Medulla oblongata (tissue), 1 donor: ENCODE data around the gene CNTNAP3B.
"Not testable (repeated sequence)": the region's sequence is repeated elsewhere in the genome, so short reads cannot be mapped to it uniquely, and the experiment has no call there.

Experiments
- DNase-seq: peaks from one replicate; pipeline ENCODE4 v3.0.0-alpha.2; 2015; ENCODE audit errors: extremely low spot score

CNTNAP3B gene

GRCh38 chr9:42129073-42129729 lies at the start of gene CNTNAP3B:
Gene CNTNAP3B, minus strand, starts transcription at chr9:42129426. Its CDS starts 332 bp downstream, at chr9:42129094.
- not testable (repeated sequence) for DNase-seq

DNA sequence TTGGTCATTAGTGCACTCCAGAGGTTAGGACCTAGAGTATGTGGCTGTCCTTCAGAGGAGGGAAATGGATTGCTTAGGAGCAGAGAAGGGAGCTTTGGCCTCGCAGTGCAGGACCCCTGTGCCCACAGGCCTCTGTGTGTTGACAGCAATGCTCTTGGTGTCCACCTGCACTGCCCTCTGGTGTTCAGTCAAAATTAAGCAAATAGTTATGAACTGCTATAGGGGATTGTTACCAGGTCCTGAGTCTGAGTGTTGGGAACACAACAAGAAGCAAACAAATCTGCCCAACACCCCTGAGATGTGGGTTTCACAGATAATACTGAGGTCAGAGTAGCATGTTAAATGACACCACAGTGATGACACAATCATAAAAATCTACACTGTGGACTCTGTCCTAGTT lies 31.1 kb upstream of the CNTNAP3B start:
- DNase-seq: peak; percentile 15

DNA sequence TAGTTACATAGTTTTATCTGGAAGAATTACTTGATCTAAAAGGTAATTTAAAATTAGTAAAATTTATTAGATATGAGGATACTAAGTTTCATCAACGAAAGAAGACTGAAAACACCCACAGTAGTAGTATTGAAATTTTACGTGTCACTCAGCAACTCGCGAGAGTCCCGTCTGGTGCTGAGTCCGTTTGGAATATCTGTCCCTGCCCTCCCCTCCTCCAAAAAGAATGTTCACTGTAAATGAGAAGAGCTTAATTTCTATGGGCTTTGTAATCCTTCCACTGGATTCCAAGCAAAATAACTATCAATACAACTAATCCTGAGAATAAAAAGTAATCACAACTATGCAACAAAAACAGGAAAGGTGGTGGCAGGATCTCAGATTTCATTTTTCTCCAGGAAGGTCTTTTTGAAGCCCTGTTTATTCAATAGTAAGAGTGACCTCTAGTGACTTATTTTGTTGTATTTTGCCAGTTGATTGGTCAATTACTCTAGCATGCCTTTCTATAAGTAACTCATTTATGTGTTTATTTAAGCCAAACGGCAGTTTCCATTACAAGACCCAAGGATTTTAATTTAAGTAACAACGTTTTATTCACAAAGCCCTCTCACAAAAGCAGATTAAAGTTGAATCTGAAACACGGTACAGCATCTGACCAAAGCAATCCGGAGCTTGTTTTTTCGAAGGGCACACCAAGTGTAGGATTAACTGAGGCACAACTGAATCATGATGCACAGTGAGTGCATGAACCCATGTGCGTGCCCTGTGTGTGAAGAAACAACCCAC lies 2.0 kb downstream of the CNTNAP3B start:
- DNase-seq: peak; percentile 48

DNA sequence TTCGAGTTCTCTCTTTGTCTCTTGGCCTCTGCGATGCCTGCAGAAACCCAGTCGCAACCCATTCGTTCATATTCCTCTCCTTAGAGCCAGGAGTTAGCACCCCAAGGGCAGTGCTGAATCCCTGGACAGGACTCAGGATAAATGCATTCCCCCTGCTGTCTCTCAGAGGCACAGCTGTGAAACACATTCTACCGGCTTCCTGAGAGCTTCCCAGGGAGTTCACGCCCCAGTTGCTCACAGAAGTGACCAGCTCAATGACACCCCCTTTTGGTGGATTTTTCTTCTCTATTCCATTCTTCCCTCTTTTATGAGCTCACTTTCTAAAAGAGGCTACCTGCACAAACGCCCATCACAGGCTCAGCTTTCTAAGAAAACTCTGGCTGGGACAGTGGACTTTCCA lies 8.2 kb downstream of the CNTNAP3B start:
- not testable (repeated sequence) for DNase-seq

GRCh38 chr9:42095929-42096328 lies 33.3 kb downstream of the CNTNAP3B start:
- peak; percentile 0 for DNase-seq

DNA sequence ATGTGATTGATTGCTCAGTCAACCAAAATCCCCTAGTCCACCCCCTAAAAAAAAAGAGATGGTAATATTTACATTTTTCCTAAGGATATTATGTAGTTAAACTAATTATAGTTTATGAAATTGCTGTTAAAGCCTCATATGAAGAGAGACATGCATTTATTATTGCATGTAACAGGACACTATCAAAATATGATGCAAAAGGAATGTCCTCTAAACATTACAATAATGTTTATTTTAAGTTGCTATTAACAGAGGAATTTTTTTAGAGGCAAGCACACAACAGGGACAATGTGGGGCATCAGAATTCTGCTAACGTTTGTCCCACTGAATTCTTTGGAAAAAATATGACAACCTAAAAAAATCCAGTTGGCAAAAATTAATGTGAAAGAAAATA lies 44.7 kb downstream of the CNTNAP3B start:
- DNase-seq: not testable (repeated sequence)

DNA sequence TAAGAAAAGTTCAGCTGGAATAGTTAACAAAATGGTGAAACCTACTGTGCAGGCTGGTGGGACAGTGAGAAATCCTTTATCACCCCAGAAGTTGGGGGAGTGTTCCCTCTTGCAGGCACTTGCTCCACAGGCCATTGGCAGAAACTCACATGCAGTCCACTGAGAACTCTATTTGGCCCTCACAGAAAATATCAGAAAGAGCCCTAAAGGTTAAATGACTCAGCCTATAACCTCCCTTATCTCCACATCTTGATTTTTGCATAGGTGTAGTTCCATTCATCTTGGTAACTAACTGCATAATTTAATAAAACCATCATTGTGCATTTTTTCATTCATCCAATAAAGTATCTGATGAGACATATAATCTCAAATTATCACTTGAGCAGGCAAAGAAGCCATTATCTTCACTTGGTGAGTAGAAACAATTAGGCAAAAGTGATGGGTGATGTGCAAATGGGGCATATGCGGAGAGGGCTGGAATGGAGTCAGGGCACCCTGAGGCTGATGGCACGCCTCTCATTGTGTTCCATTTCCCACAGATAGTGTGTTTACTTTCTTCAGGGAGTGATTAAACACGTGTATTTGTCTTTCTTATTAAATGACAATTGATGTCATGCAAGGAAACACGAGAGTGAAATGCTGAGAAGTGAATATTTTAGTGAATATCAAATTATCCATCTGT lies 45.2 kb downstream of the CNTNAP3B start:
- not testable (repeated sequence) for DNase-seq

- DNase-seq: not testable (repeated sequence)
Observed at GRCh38 chr9:42080376-42080775, 48.9 kb downstream of the CNTNAP3B start.

DNA sequence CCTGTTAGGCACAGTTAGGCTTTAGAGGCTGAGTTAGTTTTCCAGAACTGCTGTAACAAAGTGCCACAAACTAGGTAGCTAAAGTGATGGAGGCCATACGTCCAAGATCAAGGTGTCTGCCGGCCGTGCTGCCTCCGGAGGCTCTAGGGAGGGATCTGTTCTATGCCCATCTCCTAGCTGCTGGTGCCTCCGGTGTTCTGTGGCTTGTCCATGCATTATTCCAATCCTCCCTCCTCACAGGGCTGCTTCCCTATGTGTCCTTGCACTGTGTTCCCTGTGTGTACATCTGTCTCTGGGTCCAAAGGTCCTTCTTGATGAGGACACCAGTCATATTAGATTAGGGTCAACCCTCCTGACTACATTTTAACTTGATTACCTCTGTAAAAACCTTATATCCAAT lies 54.4 kb downstream of the CNTNAP3B start:
- DNase-seq: not testable (repeated sequence)

DNA sequence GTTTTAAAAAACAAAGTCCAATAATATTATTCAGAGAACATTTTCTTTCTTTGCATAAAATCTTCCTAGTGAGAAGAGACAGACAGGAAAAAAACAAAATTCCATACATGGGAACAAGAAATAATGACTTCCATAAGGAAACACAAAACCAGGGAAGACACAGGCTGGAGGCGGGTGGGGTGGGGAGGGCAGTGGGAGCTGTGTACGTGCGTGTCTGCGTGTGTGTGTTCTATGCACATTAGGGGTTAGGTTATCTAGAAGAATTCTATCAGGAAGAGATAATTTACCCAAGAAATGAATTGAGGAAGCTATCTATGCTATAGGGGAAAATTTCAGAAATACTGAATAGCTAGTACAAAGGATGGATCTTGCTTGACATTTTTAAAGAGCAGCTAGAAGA lies 58.2 kb downstream of the CNTNAP3B start:
- DNase-seq: not testable (repeated sequence)

- DNase-seq: not testable (repeated sequence)
Observed at GRCh38 chr9:42070035-42070799, 59.0 kb downstream of the CNTNAP3B start.

DNA sequence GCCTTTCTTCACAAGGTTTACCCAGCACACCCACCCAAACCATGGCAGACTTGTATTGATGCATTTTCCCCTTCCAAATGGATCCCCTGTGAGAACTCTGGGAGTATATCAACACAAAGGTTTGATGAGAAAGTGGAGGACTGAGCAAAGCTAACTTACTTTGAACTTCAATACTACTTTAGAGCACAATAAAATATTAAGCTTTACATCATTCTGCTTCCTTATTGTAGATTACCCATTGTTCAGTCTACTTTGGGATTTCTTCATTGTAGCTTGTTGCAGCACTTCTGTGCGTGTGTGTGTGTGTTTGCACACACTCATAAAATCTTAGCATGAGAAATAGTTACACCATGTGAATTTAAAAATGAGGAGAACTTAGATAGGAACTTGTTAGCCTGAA lies 75.4 kb downstream of the CNTNAP3B start:
- not testable (repeated sequence) for DNase-seq

- DNase-seq: not testable (repeated sequence)
Observed at GRCh38 chr9:42050701-42051100, 78.5 kb downstream of the CNTNAP3B start.

- DNase-seq: not testable (repeated sequence)
Observed at GRCh38 chr9:42044422-42045010, 84.7 kb downstream of the CNTNAP3B start.

DNA sequence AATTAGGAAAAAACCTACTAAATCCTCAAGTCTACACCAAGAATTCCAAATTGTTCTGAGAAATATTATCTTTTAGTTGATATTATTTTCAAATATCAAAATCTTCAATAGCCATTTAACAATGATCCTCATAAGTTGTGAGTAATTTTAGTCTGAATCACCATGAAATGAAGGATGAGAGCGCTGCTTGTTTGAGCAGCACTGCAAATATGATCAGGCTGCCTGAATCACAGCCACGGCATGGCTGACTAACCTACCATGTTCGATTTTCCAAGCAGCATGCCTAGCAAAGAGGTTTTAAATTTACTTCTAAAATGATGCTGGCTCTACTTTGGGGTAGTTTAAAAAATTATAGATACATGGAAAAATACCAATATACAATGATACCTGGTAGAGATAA lies 95.7 kb downstream of the CNTNAP3B start:
- not testable (repeated sequence) for DNase-seq

DNA sequence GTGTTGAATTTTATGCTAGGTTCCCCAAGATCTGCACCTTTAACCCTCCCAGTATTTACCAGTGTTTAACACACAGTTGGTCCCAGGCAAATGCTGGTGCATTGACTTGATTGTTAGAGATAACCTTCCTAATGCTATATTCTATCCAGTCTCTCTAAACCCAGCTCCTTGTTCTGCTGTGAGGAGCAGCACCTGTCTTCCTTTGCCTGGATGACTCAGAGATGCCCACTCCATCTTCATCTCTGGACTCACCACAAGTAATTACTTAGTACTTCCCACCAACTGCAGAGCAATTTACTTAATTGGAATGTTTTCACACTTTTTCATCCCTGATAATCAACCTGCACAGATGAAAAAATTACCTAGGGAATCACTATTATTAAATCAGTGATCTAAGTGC lies 108.6 kb downstream of the CNTNAP3B start:
- not testable (repeated sequence) for DNase-seq

DNA sequence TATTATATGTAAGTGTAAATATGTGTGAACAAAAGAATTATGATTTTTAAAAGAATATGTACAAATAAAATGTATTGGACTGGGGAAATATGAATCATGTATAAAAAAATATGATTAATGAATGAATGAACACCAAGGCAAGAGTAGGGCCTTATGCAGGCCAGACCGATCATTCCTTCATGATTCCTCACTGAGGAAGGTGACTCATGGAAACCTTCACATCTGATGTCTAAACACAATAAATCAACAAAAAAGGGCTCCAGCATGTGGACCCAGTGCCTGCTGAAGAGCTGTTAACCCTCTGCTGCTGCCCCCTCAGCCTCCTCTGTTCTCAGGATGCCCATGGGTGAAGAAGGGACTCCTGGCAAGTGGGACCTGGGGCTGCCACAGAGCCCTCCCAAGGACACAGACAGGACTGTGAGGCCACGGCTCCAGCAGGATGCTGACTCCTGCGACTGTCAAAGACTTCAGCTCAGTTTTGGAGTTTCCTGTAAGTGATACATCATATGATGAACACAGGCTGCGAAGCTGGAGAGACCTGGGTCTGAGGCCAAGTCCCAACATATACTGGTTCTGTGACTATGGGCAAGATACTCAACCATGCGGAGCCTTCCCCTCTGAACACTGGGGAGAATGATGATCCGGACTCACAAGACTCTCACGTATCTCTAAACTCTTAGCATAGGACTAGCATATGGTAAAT lies 110.9 kb downstream of the CNTNAP3B start:
- DNase-seq: not testable (repeated sequence)

DNA sequence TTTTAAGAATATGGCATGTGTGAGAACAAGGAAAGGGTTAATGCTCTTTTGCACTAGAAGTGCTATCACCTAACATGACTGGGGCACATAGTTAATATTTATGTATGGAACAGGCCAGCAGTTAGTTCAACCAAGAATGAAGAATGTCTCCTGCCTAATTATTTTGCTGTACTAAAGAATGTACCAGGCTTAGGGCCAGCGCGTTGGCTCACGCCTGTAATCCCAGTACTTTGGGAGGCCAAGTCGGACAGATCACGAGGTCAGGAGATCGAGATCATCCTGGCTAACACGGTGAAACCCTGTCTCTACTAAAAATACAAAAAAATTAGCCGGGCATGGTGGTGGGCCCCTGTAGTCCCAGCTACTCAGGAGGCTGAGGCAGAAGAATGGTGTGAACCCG lies 114.9 kb downstream of the CNTNAP3B start:
- not testable (repeated sequence) for DNase-seq

DNA sequence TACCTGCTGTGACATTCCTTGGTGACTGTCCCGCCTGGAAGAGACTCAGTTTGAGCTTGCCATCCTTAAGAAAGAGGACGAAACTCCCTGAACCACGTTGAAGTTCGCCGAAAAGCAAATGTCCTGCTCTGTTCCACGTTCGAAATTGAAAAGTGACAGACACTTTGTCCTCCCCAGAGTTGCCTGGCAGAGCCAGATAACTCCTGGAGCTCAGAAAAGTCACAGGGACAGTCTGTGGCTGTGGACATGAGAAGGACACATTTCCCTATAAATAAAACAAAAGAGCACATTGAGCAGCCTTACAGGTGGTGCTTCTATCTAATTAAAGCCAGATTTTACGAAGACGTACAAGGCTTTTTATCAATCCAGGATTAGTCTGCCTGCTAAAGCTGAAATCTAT lies 137.6 kb downstream of the CNTNAP3B start:
- not testable (repeated sequence) for DNase-seq

- DNase-seq: not testable (repeated sequence)
Observed at GRCh38 chr9:41980271-41980670, 149.0 kb downstream of the CNTNAP3B start.
